Lower leg skin (tissue), 3 donors: ENCODE data around the gene FTMT.

ENCODE experiments used
- POLR2A ChIP-seq, 2 donors: fragments of 450-650 bp; IDR thresholded peaks; one replicate each; pipeline ENCODE4 v1.6.1; 2016 to 2017; ENCODE audit warnings: antibody characterized with exemption in 2 of 2, mild to moderate bottlenecking in 1 of 2, moderate library complexity in 1 of 2
- TF ChIP-seq, protein P1 (sequence below), 3 donors: fragments of 450-650 bp; IDR thresholded peaks; one replicate each; pipeline ENCODE4 v1.5.1; 2016; ENCODE audit warnings: antibody characterized with exemption in 3 of 3, mild to moderate bottlenecking in 3 of 3, moderate library complexity in 2 of 3

DNA sequence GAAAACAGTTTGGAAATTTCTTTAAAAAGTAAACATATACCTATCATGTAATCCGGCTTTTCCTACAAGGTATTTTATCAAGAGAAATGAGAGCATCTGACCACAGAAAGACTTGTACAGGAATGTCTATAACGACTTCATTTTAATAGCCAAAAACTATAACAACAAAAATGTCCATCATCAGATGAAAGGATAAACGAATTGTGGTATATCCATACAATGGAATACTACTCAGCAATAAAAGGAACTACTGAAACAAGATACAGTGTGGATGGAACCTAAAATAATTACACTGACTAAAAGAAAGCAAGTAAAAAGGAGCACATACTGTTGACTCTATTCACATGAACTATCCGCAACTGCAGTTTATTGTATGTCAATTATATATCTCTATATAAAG lies 1.4 kb upstream of the FTMT start:
- TF ChIP-seq, protein P1, sequence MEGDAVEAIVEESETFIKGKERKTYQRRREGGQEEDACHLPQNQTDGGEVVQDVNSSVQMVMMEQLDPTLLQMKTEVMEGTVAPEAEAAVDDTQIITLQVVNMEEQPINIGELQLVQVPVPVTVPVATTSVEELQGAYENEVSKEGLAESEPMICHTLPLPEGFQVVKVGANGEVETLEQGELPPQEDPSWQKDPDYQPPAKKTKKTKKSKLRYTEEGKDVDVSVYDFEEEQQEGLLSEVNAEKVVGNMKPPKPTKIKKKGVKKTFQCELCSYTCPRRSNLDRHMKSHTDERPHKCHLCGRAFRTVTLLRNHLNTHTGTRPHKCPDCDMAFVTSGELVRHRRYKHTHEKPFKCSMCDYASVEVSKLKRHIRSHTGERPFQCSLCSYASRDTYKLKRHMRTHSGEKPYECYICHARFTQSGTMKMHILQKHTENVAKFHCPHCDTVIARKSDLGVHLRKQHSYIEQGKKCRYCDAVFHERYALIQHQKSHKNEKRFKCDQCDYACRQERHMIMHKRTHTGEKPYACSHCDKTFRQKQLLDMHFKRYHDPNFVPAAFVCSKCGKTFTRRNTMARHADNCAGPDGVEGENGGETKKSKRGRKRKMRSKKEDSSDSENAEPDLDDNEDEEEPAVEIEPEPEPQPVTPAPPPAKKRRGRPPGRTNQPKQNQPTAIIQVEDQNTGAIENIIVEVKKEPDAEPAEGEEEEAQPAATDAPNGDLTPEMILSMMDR (IDR thresholded peaks at IDR 0.05) = no peak
- TF ChIP-seq POLR2A (IDR thresholded peaks at IDR 0.05) = no peak
